Bone marrow (tissue), 2 donors: ENCODE data around the gene ZNF528.

Source experiments
- DNase-seq, 2 donors: peaks; one replicate each; lab custom pipeline; 2025; lab: John Stamatoyannopoulos, UW

Gene ZNF528

DNA sequence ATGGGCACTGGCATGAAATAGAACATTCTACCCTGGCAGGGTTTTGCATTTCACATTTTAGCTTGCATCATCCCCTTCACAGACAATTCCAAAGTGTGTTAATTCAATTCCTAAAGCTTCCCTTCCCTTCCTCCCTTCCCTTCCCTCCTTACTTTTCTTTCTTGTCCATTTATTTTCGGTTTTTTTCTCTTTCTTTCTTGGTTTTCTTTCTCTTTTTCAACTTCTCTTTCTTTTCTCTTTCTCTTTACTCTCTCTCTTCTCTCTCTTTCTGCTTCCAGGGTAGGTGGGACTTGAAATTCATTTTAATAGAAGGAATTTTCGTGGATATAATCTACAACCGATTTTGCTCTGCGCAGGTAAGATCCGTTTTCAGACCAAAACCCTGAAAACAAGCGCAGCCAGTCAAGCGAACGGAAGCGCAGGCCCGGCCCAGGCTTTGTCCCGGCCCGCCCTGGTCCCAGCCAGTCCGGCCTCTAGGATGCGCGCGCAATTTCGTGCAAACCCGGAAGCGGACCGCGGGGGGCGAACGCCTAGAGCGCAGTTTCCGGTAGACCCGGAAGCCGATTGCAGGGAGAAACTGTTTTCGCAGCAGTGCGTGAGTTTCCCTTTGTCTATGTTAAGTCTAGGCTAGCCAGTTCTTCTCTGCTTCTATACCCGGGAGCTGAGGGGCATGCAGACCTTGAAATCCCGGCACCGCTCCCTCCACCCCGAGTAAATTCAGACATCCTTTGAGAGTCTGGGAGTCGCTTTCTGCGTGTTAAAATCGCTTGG is at the start of gene ZNF528:
TSS of gene ZNF528 (plus strand) at position 540 of the 771 bp plus-strand sequence. CDS start 4,165 bp downstream, outside the sequence.
- peak; percentile 72 to 91 for DNase-seq

DNA sequence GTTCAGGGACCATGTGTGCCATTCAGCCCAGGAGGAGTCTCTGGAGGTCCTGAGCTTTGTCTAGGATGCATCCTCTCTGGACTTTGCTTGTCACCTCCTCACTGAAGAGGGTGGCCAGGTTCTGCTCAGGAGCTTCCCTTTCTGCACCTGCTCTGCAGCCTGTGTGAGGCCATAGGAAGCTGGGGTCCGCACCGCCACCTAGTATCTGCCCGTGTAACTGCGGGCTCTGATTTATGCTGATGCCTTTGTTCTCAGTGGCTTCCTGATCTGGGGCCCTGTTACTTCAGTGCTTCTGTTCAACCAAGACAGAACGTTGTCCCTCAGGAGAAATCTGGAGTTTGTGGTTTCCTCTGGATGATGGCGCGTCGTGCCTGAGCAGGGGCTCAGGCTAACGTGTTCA is 46.1 kb upstream of the ZNF528 start:
- no peak for DNase-seq

DNA sequence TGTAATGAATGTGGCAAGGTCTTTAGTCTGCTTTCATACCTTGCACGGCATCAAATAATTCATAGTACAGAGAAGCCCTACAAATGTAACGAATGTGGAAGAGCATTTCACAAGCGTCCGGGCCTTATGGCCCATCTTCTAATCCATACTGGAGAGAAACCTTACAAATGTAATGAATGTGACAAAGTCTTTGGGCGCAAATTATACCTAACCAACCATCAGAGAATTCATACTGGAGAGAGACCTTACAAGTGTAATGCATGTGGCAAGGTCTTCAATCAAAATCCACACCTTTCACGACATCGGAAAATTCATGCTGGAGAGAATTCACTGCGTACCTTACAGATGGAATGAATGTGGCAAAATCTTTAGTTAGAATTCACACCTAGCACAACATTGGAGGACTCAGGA is 31.2 kb upstream of the ZNF528 start:
- DNase-seq = no peak

DNA sequence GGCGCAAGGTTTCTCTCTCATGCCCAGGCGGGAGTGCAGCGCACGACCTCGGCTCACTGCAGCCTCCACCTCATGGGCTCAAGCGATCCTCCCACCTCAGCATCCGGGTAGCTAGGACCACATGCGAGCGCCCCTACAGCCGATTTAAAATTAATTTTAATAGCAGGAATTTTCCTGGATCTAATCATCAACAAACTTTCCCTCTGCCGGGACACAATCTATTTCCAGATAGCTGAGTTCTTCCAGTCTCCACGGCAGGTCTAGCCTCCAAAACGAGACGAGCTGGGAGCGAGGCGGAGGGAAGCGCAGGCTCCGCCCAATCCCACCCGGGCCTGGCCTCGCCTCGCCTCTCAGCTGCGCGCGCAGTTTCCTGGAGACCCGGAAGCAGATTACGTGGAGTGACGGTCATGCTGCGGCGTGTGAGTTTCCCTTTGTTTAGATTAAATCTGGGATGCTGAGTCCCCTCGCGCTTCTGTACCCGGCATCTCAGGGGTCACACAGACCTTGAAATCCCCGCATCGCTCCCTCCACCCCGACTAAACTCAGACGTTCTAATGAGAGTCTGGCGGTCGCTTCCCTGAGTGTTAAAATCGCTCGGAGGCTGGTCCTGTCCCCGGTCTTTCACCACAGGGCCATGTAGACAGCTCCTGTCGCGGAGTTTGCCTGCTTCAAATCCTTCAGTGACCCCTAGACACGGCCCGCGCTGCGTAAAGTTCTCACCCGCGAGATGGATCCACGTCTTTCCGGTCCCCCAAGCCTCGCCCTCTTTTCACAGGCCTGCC is 27.9 kb upstream of the ZNF528 start, which contains the start of gene ZNF880:
TSS of gene ZNF880 (plus strand) at position 365 of the 782 bp plus-strand sequence. CDS start at position 408, 43 bp downstream.
- DNase-seq = peak; percentile 70 to 86

DNA sequence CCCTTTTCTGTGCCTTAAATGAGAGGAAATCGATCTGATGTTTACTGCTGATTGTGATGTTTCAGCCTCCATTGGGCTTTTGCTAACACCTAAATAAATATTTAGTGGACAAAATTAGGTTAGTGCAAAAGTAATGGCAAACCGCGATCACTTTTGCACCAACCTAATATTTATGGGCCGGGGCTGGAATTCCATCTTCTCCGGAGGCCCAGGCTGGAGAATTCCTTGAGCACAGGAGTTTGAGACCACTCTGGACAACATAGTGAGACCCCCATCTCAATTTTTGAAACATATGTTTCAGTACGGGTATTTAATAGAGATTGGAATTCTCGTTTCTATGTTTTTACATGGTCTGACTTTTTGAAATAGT is 27.3 kb upstream of the ZNF528 start:
- no peak for DNase-seq

DNA sequence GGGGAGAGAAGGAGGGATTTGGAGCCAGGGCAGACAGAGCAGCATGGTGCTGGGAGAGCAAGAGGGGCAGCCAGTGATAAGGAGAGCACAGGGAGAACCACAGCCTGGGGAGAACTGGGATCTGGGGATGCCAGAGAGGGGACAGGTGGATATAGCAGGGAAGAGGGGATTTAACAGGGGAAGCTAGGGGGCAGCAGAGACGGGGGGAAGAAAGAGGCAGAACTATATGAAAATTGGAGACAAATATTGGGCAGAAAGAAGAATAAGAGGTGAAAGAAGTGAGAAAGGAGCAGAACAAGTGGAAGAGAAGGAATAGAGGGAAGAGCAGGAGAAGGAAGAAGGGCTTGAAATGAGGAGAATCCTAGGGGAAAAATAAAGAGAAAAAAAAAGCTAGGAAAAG is 6.5 kb upstream of the ZNF528 start:
- DNase-seq = no peak

DNA sequence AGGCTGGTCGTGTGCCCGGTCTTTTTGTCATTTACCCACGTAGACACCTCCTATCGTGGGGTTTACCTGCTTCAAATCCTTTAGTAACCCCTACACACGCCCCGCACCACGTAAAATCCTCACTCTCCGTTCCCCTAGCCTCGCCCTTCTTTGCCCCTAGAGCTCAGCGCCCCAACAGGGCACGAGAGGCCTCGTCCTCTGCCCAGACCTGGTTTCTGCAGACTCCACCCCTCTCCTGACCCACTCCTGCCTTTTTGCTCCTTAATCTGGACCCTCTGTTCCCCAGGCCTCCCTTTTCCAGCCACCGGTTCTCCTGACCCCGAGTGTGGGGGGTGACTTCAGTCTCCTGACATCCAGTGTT is 412 bp downstream of the ZNF528 start:
- DNase-seq = peak in 1 of 2 donors; percentile 28

DNA sequence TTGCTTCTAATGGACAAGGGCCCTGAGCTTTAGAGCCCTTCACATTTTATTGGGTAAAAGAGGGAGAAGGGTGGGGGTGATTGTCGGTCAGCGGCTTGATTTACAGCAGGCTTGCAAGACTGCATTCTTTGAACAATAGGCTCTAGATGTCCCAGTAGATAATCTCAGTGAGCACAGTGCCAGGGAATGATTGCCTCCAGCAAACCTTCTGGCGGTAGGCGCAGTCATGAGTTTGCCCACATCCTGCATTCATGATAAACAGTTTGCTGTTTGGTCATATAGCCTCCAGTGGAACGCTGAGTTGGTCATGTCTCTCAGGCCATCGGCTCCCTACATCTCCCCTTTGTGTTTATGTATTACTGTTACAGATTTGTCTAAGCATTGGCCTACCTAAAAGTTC is 12.6 kb downstream of the ZNF528 start:
- DNase-seq = no peak

DNA sequence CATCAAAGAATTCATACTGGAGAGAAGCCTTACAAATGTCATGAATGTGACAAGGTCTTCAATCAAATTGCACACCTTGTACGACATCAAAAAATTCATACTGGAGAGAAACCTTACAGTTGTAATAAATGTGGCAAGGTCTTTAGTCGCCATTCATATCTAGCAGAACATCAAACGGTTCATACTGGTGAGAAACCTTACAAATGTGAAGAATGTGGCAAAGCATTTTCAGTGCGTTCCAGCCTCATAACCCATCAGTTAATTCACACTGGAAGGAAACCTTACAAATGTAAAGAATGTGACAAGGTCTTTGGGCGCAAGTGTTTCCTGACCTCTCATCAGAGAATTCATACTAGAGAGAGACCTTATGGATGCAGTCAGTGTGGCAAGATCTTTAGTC is 18.1 kb downstream of the ZNF528 start:
- no peak for DNase-seq

DNA sequence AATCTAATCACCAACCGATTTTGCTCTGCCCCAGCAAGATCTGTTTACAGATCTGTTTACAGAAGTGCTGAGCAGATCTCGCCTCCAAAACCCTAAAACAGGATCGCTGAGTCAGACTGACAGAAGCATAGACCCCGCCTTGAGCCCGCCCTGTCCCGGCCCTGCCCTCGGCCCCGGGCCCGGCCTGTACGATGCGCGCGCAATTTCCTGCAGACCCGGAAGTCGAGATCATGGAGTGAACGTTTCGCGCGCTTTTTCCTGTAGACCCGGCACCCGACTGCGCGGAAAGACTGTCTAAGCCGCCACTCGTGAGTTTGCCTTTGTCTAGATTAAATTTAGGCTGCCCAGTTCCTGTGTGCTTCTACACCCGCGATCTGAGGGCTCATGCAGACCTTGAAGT is 31.3 kb downstream of the ZNF528 start, which contains the start of gene ZNF534:
TSS of gene ZNF534 (plus strand) at position 212 of the 400 bp plus-strand sequence. CDS start 2,327 bp downstream, outside the sequence.
- DNase-seq = no peak

DNA sequence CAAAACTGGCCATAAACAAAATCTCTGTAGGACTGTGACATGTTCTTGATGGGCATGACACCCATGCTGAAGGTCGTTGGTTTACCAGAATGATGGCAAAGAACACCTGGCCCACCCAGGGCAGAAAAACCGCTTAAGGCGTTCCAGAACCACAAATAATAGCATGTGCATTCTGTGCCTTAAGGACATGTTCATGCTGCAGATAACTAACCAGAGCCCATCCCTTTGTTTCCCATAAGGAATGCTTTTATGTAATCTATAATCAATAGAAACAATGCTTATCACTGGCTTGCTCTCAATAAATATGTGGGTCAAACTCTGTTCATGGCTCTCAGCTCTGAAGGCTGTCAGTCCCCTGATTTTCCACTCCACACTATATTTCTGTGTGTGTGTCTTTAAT is 44.5 kb downstream of the ZNF528 start:
- no peak for DNase-seq

DNA sequence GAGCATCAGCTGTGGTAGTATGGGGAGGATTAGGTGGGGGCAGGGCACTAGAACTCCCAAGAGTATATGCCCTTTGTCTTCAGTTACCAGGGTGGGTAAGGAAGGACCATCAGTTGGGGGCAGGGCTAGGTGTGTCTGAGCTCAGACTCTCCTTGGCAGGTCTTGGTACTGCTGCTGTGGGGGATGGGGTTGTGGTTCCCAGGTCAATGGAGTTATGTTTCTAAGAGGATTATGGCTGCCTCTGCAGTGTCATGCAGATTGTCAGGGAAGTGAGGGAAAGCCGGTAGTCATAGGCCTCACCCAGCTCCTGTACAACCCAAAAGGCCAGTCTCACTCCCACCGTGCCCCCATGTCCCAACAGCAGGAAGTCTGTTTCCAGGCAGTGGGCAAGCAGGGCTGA is 46.9 kb downstream of the ZNF528 start:
- no peak for DNase-seq

DNA sequence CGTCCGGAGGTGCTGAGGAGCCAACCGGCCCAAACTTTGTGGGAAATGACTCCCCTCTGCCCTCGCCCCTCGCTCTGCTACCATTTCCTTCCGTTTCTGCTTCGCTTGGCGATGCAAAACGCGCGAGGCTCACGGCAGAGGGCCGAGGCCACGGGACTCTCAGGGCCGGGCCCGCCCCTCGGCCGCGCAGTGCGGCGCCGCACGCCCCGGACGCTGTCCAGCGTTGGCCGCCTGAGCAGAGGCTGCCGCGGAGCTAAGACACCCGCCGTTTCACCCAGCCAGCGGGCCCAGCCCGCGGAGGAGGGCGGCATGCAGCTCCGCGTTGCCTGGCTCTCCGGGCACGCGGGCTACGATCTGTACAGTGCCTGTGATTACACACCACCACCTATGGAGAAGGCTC is 53.6 kb downstream of the ZNF528 start:
- no peak for DNase-seq

DNA sequence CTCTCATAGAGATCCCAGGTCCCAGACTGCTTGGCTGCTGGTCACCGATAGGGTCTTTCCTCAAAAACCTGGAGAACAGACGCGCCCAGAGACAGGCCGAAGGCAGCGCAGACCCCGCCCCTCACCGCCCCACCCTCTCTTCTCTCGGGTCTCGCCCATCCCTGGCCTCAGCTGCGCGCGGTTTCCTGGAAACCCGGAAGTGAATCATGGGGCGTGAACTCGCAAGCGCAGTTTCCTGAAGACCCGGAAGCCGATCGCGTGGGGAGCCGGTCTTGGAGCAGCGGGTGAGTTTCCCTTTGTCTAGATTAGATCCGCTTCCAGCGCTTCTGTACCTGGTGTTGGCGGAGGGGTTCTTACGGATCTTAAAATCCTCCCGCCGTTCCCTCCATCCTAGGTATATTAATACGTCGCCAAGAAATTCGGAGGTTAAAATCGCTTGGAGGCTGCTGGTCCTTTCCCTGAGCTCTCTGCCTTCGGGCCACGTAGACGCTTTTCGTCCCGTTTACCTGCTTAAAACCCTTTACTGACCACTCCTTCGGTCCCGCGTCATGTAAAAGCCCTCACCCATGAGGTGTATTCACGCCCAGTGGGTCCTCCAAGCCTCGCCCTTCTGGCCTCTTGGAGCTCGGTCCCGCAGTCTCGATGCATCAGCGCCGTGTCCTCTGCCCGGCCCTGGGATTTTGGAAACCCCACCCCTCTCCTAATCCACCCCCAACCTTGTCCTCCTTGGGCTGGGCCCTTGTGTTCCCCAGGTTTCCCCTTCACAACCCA is 55.9 kb downstream of the ZNF528 start, which contains the start of gene ZNF578:
TSS of gene ZNF578 (plus strand) at position 230 of the 771 bp plus-strand sequence. CDS start 48,293 bp downstream, outside the sequence.
- DNase-seq = peak in 1 of 2 donors; percentile 48

DNA sequence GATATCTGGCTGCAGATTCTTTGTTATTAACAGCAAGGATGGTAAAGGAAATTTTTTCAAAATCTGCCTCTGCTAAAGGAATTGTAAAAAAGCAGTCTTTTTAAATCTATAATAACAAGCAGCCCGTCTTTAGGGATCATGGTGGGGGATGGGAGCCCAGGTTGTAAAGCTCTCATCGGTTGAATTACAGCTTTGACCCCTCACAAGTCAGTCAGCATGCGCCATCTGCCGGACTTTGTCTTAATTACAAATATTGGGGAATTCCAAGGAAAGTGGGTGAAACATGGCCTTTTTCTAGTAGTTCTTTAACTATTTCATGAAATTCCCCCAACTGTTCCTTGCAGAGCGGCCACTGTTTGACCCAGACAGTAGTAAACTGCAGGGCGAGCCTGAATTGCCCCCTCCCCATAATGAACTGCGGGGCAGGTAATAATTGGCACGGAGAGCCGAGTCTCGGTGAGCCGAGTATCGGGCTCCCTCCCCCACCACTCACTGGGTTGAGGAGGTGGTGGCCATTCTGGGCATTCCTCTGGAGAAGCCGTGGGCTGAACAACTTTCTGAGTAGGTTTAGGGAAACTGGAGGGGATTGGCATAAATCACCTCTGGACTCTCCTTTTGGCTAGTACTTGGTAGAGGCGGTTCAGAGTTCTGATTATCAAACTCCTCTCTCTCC is 67.3 kb downstream of the ZNF528 start:
- DNase-seq = no peak
